Activated CD8-positive, alpha-beta T cell treated with anti-CD3 and anti-CD28 coated beads for 36 hours (primary cell): ENCODE measurements around the gene SP2. TPM values are rescaled to one million over a fixed set of nuclear protein-coding genes. Genes with fewer than 3 reads are reported as not detected.

Experiments used
- ATAC-seq: fragments of 200-7000 bp; cut with Tn5 transposase; one replicate; pipeline ENCODE4 v1.10.0; 2021; ENCODE audit warnings: mild to moderate bottlenecking, moderate library complexity
- CTCF ChIA-PET: fragments of 350-600 bp; sonication (Branson Sonifier 250); formaldehyde crosslinking; loops from one replicate; lab custom pipeline; 2021; ENCODE audit warnings: antibody characterized with exemption; lab: Charles Lee
- POLR2A ChIA-PET: fragments of 350-600 bp; sonication (Branson Sonifier 250); formaldehyde crosslinking; loops from one replicate; lab custom pipeline; 2021; ENCODE audit warnings: antibody characterized with exemption; lab: Charles Lee
- DNase-seq: peaks from one replicate; pipeline ENCODE4 v3.0.0-alpha.2; 2020
- H3K27ac Mint-ChIP-seq: one replicate; pipeline ENCODE4 v1.8.0; 2021; ENCODE audit warnings: mild to moderate bottlenecking, mixed read lengths
- H3K27me3 Mint-ChIP-seq: one replicate; pipeline ENCODE4 v1.8.0; 2021; ENCODE audit warnings: mixed read lengths
- H3K36me3 Mint-ChIP-seq: one replicate; pipeline ENCODE4 v1.8.0; 2021; ENCODE audit warnings: low read depth, mixed read lengths
- H3K4me1 Mint-ChIP-seq: one replicate; pipeline ENCODE4 v1.8.0; 2021; ENCODE audit warnings: low read depth, mixed read lengths
- H3K4me3 Mint-ChIP-seq: one replicate; pipeline ENCODE4 v1.8.0; 2021; ENCODE audit warnings: mild to moderate bottlenecking, moderate library complexity, mixed read lengths
- H3K9me3 Mint-ChIP-seq: one replicate; pipeline ENCODE4 v1.8.0; 2021; ENCODE audit warnings: mixed read lengths
- CTCF ChIP-seq: fragments of 200-600 bp; IDR thresholded peaks from one replicate; pipeline ENCODE4 v1.8.0; 2022; ENCODE audit warnings: antibody characterized with exemption, mild to moderate bottlenecking
- intact Hi-C: fragments of 100-400 bp; cut with micrococcal nuclease; formaldehyde crosslinking; loops from one replicate; pipeline ENCODE4 v1.10.0; 2022
- total RNA-seq, 2 experiments: library from RNA; stranded (reverse); gene quantifications; one replicate each; pipeline ENCODE4 v1.2.3, GENCODE V29; 2021

SP2 gene
- total RNA-seq, 2 experiments from 2014 or later: 11.5 to 13.2 TPM

GRCh38 chr17:47957591-47958490 lies 61.8 kb downstream of the SP2 start, which contains the start of gene PRR15L:
Gene PRR15L (minus strand): TSS chr17:47957883. CDS start chr17:47953234, 4,649 bp downstream.
- Mint-ChIP-seq H3K9me3 (no peaks in the 10 kb centered on the region), H3K27me3 (no peaks in the 10 kb centered on the region), H3K36me3 (no peaks in the 10 kb centered on the region), H3K4me3 (no peak within 1 kb of the TSS), H3K4me1 (no peaks in the 10 kb centered on the region), H3K27ac (no peak within 1 kb of the TSS)
- DNase-seq (no peak), ATAC-seq (no peak)
- POLR2A ChIA-PET: interaction anchor here (1.6 to 1.7 kb wide), 2 partner anchors 13 to 62 kb away, joined by 3 to 6 read pairs; partner anchors contain the start of gene CDK5RAP3
- CTCF ChIA-PET: interaction anchor here (0.7 to 4.3 kb wide), 5 partner anchors 9 to 21 kb away, joined by 4 to 34 read pairs (median 17); partner anchors contain the start of gene CDK5RAP3
- no peak for TF ChIP-seq CTCF
- intact Hi-C loops: no loop called here

GRCh38 chr17:47959825-47960655 lies 64.0 kb downstream of the SP2 start:
- ChIA-PET CTCF (interaction anchor here (1.1 to 4.3 kb wide), 5 partner anchors 10 to 18 kb away, joined by 3 to 43 read pairs (median 9); partner anchors contain the start of gene CDK5RAP3), POLR2A (interaction anchor here (1.1 to 2.3 kb wide), 4 partner anchors 10 to 64 kb away, joined by 3 to 7 read pairs (median 6); partner anchors contain the start of genes CDK5RAP3 and PNPO)
- DNase-seq (no peak), ATAC-seq (no peak)
- TF ChIP-seq CTCF: no peak
- no peaks in the 10 kb centered on the region for H3K4me1 Mint-ChIP-seq
- no peak overlapping the region for H3K4me3 Mint-ChIP-seq
- H3K27ac Mint-ChIP-seq: no peak overlapping the region
- H3K9me3 Mint-ChIP-seq: no peaks in the 10 kb centered on the region
- no peaks in the 10 kb centered on the region for H3K27me3 Mint-ChIP-seq
- intact Hi-C loops: no loop called here
- no peaks in the 10 kb centered on the region for H3K36me3 Mint-ChIP-seq

- no peak for ATAC-seq
- no peak for TF ChIP-seq CTCF
- Mint-ChIP-seq H3K4me1 (no peaks in the 10 kb centered on the region), H3K4me3 (no peak overlapping the region), H3K9me3 (no peaks in the 10 kb centered on the region), H3K27ac (no peak overlapping the region), H3K36me3 (no peaks in the 10 kb centered on the region), H3K27me3 (no peaks in the 10 kb centered on the region)
- ChIA-PET CTCF (interaction anchor here (1.0 to 4.3 kb wide), 4 partner anchors 9 to 91 kb away, joined by 3 to 43 read pairs (median 16); partner anchors contain the start of gene CDK5RAP3), POLR2A (interaction anchor here (1.7 to 2.3 kb wide), 2 partner anchors 9 to 10 kb away, joined by 4 to 7 read pairs; partner anchors contain the start of gene CDK5RAP3)
- intact Hi-C loops: no loop called here
- DNase-seq: no peak
Observed at GRCh38 chr17:47961406-47961805, 65.4 kb downstream of the SP2 start.

- CTCF ChIA-PET: interaction anchor here (4.1 to 12.4 kb wide), 3 partner anchors 7 to 17 kb away, joined by 30 to 284 read pairs (median 43); partner anchors contain the start of genes CDK5RAP3 and PNPO
- H3K4me1 Mint-ChIP-seq: no peaks in the 10 kb centered on the region
Observed at GRCh38 chr17:47962901-47963300, 66.9 kb downstream of the SP2 start.

More at GRCh38 chr17:47962901-47963300, 66.9 kb downstream of the SP2 start:
- Mint-ChIP-seq H3K9me3 (no peaks in the 10 kb centered on the region), H3K36me3 (no peaks in the 10 kb centered on the region), H3K27me3 (no peaks in the 10 kb centered on the region), H3K27ac (no peak overlapping the region), H3K4me3 (no peak overlapping the region)
- intact Hi-C loops: no loop called here
- ATAC-seq (no peak), DNase-seq (no peak)
- POLR2A ChIA-PET: interaction anchor here (1.7 kb wide), 1 partner anchor 11 kb away, joined by 4 read pairs; no protein-coding TSS in a partner anchor
- no peak for TF ChIP-seq CTCF
